Muscle layer of duodenum (tissue), 2 donors: ENCODE measurements around the gene INPP4B.

ENCODE experiments used
- H3K27ac ChIP-seq: one replicate; pipeline ENCODE4 v1.7.0; 2013; ENCODE audit warnings: mild to moderate bottlenecking, low read length
- H3K27me3 ChIP-seq: one replicate; pipeline ENCODE4 v1.7.0; 2013; ENCODE audit warnings: low read depth, mild to moderate bottlenecking, control low read depth, low read length
- H3K36me3 ChIP-seq, 2 donors: one replicate each; pipeline ENCODE4 v1.7.0; 2013; ENCODE audit warnings: low read length in 2 of 2, control low read depth in 1 of 2, mild to moderate bottlenecking in 1 of 2; ENCODE audit not compliant: insufficient read depth in 2 of 2, control insufficient read depth in 1 of 2
- H3K4me1 ChIP-seq, 2 donors: one replicate each; pipeline ENCODE4 v1.7.0; 2013; ENCODE audit warnings: low read length in 2 of 2, mild to moderate bottlenecking in 2 of 2, control low read depth in 1 of 2, moderate library complexity in 1 of 2; ENCODE audit not compliant: insufficient read depth in 2 of 2, control insufficient read depth in 1 of 2
- H3K4me3 ChIP-seq, 2 donors: one replicate each; pipeline ENCODE4 v1.7.0; 2013; ENCODE audit warnings: low read length in 2 of 2, low read depth in 1 of 2, mild to moderate bottlenecking in 1 of 2
- H3K9me3 ChIP-seq, 2 donors: one replicate each; pipeline ENCODE4 v1.7.0; 2013; ENCODE audit warnings: low read length in 2 of 2, control low read depth in 1 of 2, mild to moderate bottlenecking in 1 of 2; ENCODE audit not compliant: control insufficient read depth in 1 of 2
- donor health status: healthy.

The INPP4B gene

GRCh38 chr4:142314247-142314646, 531.9 kb downstream of the INPP4B start:
- Histone ChIP-seq H3K4me3 (peak overlapping the region in 1 of 2 donors; percentile 26), H3K27me3 (no peaks in the 10 kb centered on the region), H3K36me3 (peaks cover 0 to 3% of the 10 kb centered on the region in 2 donors), H3K27ac (no peak overlapping the region), H3K4me1 (no peaks in the 10 kb centered on the region), H3K9me3 (no peaks in the 10 kb centered on the region)

DNA sequence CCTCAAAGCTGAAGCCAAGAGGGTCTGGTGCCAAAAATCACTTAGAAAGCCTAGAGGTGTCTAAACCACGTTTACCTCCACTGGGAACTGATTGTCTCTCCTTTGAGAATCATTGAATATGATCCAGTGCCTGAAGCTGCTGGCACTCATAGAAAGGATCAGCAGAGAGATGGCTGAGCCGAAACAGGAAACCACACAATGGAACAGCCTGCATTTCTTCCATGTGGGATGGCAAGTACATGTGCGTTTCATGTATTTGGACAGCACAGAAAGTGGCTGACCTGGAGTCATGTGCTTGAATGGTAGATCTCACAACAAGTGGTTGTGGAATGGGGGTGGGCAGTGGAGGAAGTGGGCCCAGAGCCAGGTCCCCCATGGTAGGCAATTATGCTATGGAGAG, 533.7 kb downstream of the INPP4B start:
- H3K27me3 ChIP-seq, result no peaks in the 10 kb centered on the region
- no peak overlapping the region for H3K4me3 ChIP-seq
- no peaks in the 10 kb centered on the region for H3K9me3 ChIP-seq
- no peak overlapping the region for H3K27ac ChIP-seq
- peaks cover 0 to 3% of the 10 kb centered on the region in 2 donors for H3K36me3 ChIP-seq
- no peaks in the 10 kb centered on the region for H3K4me1 ChIP-seq

- Histone ChIP-seq H3K27ac (no peak overlapping the region), H3K36me3 (peaks cover 0 to 3% of the 10 kb centered on the region in 2 donors), H3K27me3 (no peaks in the 10 kb centered on the region), H3K9me3 (no peaks in the 10 kb centered on the region), H3K4me1 (no peaks in the 10 kb centered on the region), H3K4me3 (no peak overlapping the region)
These were observed 534.2 kb downstream of the INPP4B start for GRCh38 chr4:142311916-142312315.

DNA sequence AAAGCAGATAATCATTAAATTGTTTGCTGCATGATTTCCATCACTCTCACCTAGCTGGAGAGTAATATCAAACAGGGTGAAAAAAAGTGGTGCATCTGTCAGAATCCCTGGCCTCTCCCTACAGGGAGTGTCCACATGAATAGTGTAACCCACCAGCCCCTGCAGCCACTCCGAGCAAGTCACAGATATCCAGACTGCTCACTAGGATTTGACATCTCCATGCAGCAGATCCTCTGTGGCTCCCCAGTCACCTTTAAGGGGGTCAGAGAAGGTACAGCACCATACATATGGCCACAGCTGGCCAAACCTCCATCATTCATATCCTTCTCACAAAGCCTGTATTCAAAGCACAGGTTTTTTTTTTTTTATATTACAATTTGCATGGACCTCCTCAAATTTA, 536.3 kb downstream of the INPP4B start:
- Histone ChIP-seq H3K27ac (no peak overlapping the region), H3K27me3 (no peaks in the 10 kb centered on the region), H3K36me3 (peaks cover 0 to 3% of the 10 kb centered on the region in 2 donors), H3K9me3 (no peaks in the 10 kb centered on the region), H3K4me3 (no peak overlapping the region), H3K4me1 (no peaks in the 10 kb centered on the region)

- H3K36me3 ChIP-seq, result peaks cover 0 to 3% of the 10 kb centered on the region in 2 donors
- no peaks in the 10 kb centered on the region for H3K4me1 ChIP-seq
- no peak overlapping the region for H3K4me3 ChIP-seq
- H3K9me3 ChIP-seq, result no peaks in the 10 kb centered on the region
- H3K27ac ChIP-seq, result no peak overlapping the region
- H3K27me3 ChIP-seq, result no peaks in the 10 kb centered on the region
These were observed 538.2 kb downstream of the INPP4B start for GRCh38 chr4:142307857-142308256.

DNA sequence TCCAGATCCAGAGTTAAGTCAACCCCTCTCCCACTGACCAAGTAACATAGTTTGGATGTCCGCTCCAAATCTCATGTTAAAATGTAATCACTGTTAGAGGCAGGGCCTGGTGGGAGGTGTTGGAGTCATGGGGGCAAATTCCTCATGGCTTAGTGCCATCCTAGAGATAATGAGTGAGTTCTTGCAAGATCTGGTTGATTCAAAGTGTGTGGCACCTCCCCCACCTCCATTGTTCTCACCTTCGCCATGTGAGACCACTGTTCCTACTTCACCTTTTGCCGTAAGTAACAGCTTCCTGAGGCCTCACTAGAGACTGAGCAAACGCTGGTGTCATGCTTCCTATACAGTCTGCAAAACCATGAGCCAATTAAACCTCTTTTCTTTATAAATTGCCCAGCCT, 548.8 kb downstream of the INPP4B start:
- no peaks in the 10 kb centered on the region for H3K27me3 ChIP-seq
- H3K27ac ChIP-seq, result no peak overlapping the region
- H3K36me3 ChIP-seq, result no peaks in the 10 kb centered on the region
- H3K9me3 ChIP-seq, result no peaks in the 10 kb centered on the region
- H3K4me3 ChIP-seq, result no peak overlapping the region
- H3K4me1 ChIP-seq, result no peaks in the 10 kb centered on the region

GRCh38 chr4:142293536-142293935, 552.6 kb downstream of the INPP4B start:
- Histone ChIP-seq H3K4me1 (no peaks in the 10 kb centered on the region), H3K36me3 (no peaks in the 10 kb centered on the region), H3K27ac (no peak overlapping the region), H3K27me3 (no peaks in the 10 kb centered on the region), H3K9me3 (no peaks in the 10 kb centered on the region), H3K4me3 (no peak overlapping the region)

DNA sequence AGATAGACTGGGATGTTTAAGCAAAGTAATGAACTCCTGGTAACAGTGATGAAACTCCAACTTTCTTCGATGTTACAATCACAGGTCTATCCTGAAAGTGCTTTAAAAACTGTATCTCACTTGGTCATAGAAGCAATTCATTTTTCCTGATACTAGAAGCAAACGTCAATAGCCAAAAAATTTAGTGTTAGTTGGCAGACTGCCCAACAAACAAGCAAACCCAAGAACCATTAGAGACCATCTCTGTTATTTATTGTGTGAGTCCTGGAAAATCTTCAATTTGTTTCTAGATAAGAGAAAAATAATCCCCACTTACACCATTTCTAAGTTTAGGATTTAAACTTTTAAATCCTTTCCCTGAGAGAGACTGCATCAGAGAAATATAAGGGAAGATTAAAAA, 553.9 kb downstream of the INPP4B start:
- no peaks in the 10 kb centered on the region for H3K27me3 ChIP-seq
- H3K4me1 ChIP-seq, result no peaks in the 10 kb centered on the region
- no peaks in the 10 kb centered on the region for H3K9me3 ChIP-seq
- H3K27ac ChIP-seq, result no peak overlapping the region
- no peaks in the 10 kb centered on the region for H3K36me3 ChIP-seq
- no peak overlapping the region for H3K4me3 ChIP-seq

DNA sequence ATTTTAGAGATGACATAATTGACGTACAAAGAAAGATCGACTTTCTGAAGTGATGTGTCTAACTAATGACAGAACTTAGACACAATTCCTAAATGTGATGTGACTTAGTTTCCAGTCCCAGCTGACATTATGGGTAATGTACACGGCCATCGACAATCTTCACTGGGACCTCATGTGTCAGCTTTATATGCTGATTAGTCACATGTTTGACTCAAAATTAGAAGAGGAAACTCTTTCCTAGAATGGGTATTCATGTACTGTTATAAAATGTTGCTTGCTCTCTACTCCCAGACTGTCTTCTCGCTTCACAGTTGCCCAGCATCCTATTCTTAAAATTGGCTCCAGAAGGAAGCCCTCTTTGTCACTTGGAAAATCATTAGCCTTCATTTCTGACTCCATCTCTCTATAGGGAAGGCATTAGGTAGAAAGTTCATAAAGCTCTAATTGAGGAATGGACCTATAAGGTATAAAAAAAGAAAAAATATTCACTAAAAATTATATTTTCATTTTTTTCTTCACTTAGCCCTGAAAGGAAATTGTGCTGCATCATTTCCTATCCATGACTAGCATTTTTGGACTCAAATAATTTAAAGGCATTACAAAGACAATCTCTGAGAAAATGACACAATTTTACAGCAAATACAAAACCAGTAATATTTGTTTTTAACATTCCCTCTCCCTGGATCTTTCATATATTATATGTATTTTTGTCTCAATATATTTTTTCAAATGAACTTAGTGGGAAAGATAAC, 554.6 kb downstream of the INPP4B start:
- Histone ChIP-seq H3K9me3 (no peaks in the 10 kb centered on the region), H3K27ac (no peak overlapping the region), H3K36me3 (no peaks in the 10 kb centered on the region), H3K27me3 (no peaks in the 10 kb centered on the region), H3K4me1 (no peaks in the 10 kb centered on the region), H3K4me3 (no peak overlapping the region)

DNA sequence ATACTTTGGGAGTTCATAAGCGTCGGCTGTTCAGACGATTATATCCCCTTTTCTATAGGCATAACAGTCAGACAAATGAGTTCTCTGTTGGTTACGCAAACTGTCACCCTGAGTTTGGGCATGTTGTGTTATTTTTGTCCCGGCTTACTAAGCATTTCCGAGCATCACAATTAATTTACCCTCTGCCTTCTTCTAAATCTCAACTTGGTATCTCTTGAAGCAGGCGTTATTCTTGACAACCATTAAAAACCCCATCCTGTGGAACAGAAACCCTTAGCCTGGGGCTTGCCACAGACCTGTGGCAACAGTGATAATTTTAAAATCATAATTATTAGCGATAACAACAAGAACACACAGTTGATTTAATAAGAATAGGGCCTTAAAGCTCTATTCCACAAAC, 558.7 kb downstream of the INPP4B start:
- no peak overlapping the region for H3K27ac ChIP-seq
- H3K27me3 ChIP-seq, result no peaks in the 10 kb centered on the region
- H3K36me3 ChIP-seq, result no peaks in the 10 kb centered on the region
- H3K4me3 ChIP-seq, result no peak overlapping the region
- no peaks in the 10 kb centered on the region for H3K9me3 ChIP-seq
- H3K4me1 ChIP-seq, result no peaks in the 10 kb centered on the region

DNA sequence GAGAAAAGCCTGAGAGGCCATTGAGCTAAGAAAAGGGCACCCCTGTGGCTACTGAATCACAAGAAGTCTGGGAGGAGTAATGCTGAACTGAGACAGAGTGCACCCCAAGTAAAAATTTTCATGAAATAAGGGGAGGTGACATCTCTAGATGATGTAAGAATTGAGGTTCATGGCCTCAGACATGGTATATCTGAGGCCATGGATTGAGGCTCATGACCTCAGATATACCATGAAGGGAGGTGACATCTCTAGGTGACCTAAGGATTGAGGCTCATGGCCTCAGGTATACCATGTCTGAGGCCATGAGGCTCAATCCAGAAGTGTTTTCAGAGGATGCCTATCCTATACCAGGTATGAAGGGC, 560.9 kb downstream of the INPP4B start:
- Histone ChIP-seq H3K36me3 (no peaks in the 10 kb centered on the region), H3K4me3 (no peak overlapping the region), H3K4me1 (no peaks in the 10 kb centered on the region), H3K27me3 (no peaks in the 10 kb centered on the region), H3K27ac (no peak overlapping the region), H3K9me3 (no peaks in the 10 kb centered on the region)
